H1 (cell line): ENCODE results near the gene AADAC. TPM values are rescaled to one million over a fixed set of nuclear protein-coding genes. Genes with fewer than 3 reads are reported as not detected.

Experiments used
- CTCF ChIA-PET: fragments of 300-600 bp; sonication (Branson Sonifier 250); formaldehyde crosslinking; loops from one replicate; lab custom pipeline; 2021; ENCODE audit not compliant: partially characterized antibody; lab: Charles Lee
- POLR2A ChIA-PET: fragments of 300-600 bp; sonication (Branson Sonifier 250); formaldehyde crosslinking; loops from one replicate; lab custom pipeline; 2021; ENCODE audit warnings: inconsistent platforms; ENCODE audit not compliant: partially characterized antibody; lab: Charles Lee
- DNase-seq, 2 experiments: peaks; one replicate each; pipeline versions ENCODE4 v3.0.0 to v3.0.0-alpha.2; 2010 to 2022; ENCODE audit warnings: low spot score in 2 of 2, low read depth in 1 of 2, mixed read lengths in 1 of 2
- FAIRE-seq: peaks from 2 replicates; lab custom pipeline; 2011; peaks lifted over from hg19 to GRCh38; lab: Jason Lieb, UNC
- H2AFZ ChIP-seq: 2 replicates; pipeline ENCODE4 v1.8.1; 2012; ENCODE audit warnings: low read length, inconsistent platforms
- H2AK5ac ChIP-seq: 2 replicates; pipeline ENCODE4 v1.6.1; 2013; ENCODE audit warnings: low read depth, low read length
- H2BK120ac ChIP-seq: replicated peaks from 2 replicates; pipeline ENCODE3; 2013; ENCODE audit warnings: low read depth, low read length, inconsistent platforms
- H2BK12ac ChIP-seq: 2 replicates; pipeline ENCODE4 v1.6.1; 2013; ENCODE audit warnings: low read depth, low read length
- H2BK15ac ChIP-seq: 2 replicates; pipeline ENCODE4 v1.6.1; 2013; ENCODE audit warnings: low read length
- H2BK20ac ChIP-seq: 2 replicates; pipeline ENCODE4 v1.6.1; 2013; ENCODE audit warnings: low read length
- H2BK5ac ChIP-seq: 2 replicates; pipeline ENCODE4 v1.6.1; 2013; ENCODE audit warnings: low read depth, low read length
- H3K14ac ChIP-seq: 2 replicates; pipeline ENCODE4 v1.6.1; 2013; ENCODE audit warnings: inconsistent platforms; ENCODE audit not compliant: insufficient read length
- H3K18ac ChIP-seq: 2 replicates; pipeline ENCODE4 v1.6.1; 2013; ENCODE audit warnings: low read length; ENCODE audit errors: extremely low read depth
- H3K23ac ChIP-seq: 2 replicates; pipeline ENCODE4 v1.6.1; 2013; ENCODE audit warnings: inconsistent platforms; ENCODE audit not compliant: insufficient read length
- H3K23me2 ChIP-seq: 2 replicates; pipeline ENCODE4 v1.6.1; 2013; ENCODE audit warnings: low read depth, low read length
- H3K27ac ChIP-seq: 2 replicates; pipeline ENCODE4 v1.6.1; 2011; ENCODE audit warnings: low read depth, low read length, inconsistent platforms
- H3K27me3 ChIP-seq, 4 experiments: replicated peaks in 1 of 4; 1 replicate in 1 of 4; 2 replicates in 3 of 4; pipeline versions ENCODE4 v1.6.1 to v1.8.1; 2011 to 2013; ENCODE audit warnings: low read length in 3 of 4, mild to moderate bottlenecking in 3 of 4, inconsistent platforms in 2 of 4, mixed read lengths in 2 of 4, moderate library complexity in 1 of 4; ENCODE audit not compliant: control insufficient read depth in 3 of 4, insufficient read depth in 3 of 4; ENCODE audit errors: extremely low read depth in 1 of 4
- H3K36me3 ChIP-seq, 4 experiments: 2 replicates each; pipeline versions ENCODE4 v1.6.1 to v1.8.1; 2011 to 2013; ENCODE audit warnings: mild to moderate bottlenecking in 4 of 4, low read length in 3 of 4, moderate library complexity in 2 of 4, control low read depth in 1 of 4, inconsistent platforms in 1 of 4; ENCODE audit not compliant: insufficient read depth in 4 of 4, control insufficient read depth in 2 of 4
- H3K4ac ChIP-seq: replicated peaks from 2 replicates; pipeline ENCODE3; 2013; ENCODE audit warnings: low read length, low read depth, mixed read lengths, inconsistent platforms; ENCODE audit not compliant: insufficient read length
- H3K4me1 ChIP-seq, 4 experiments: replicated peaks in 1 of 4; 1 replicate in 1 of 4; 2 replicates in 3 of 4; pipeline versions ENCODE4 v1.6.1 to v1.8.1; 2011 to 2013; ENCODE audit warnings: low read length in 3 of 4, inconsistent platforms in 2 of 4, mixed read lengths in 1 of 4; ENCODE audit not compliant: insufficient read depth in 4 of 4, control insufficient read depth in 3 of 4
- H3K4me2 ChIP-seq, 2 experiments: 2 replicates each; pipeline versions ENCODE4 v1.6.1 to v1.8.1; 2011 to 2013; ENCODE audit warnings: low read depth in 2 of 2, low read length in 2 of 2, control low read depth in 1 of 2, inconsistent platforms in 1 of 2, mild to moderate bottlenecking in 1 of 2; ENCODE audit not compliant: insufficient read depth in 1 of 2
- H3K4me3 ChIP-seq, 4 experiments: fragments of 200-600, 300-600 bp in 1 of 4; sonication (generic), shearing (Covaris generic), sonication (Bioruptor Twin) in 1 of 4; 2 replicates each; pipeline versions ENCODE4 v1.5.1 to v1.8.1; 2011 to 2016; ENCODE audit warnings: low read length in 4 of 4, low read depth in 3 of 4, control low read depth in 2 of 4, inconsistent platforms in 2 of 4, mild to moderate bottlenecking in 2 of 4, mixed read lengths in 1 of 4, moderate library complexity in 1 of 4; ENCODE audit not compliant: insufficient read depth in 2 of 4; ENCODE audit errors: extremely low read depth in 1 of 4
- H3K56ac ChIP-seq: replicated peaks from 2 replicates; pipeline ENCODE3; 2013; ENCODE audit warnings: low read depth, mild to moderate bottlenecking, mixed read lengths, low read length, inconsistent platforms; ENCODE audit not compliant: insufficient read length
- H3K79me1 ChIP-seq: 2 replicates; pipeline ENCODE4 v1.6.1; 2013; ENCODE audit warnings: low read depth, low read length, control low read depth
- H3K79me2 ChIP-seq, 2 experiments: 2 replicates each; pipeline versions ENCODE4 v1.6.1 to v1.8.1; 2012 to 2013; ENCODE audit warnings: low read length in 2 of 2, mild to moderate bottlenecking in 2 of 2, inconsistent platforms in 1 of 2; ENCODE audit not compliant: insufficient read depth in 2 of 2, control insufficient read depth in 1 of 2
- H3K9ac ChIP-seq, 4 experiments: replicated peaks in 1 of 4; 1 replicate in 1 of 4; 2 replicates in 3 of 4; pipeline versions ENCODE4 v1.6.1 to v1.8.1; 2011 to 2013; ENCODE audit warnings: low read depth in 3 of 4, low read length in 3 of 4, control low read depth in 2 of 4, mild to moderate bottlenecking in 2 of 4, moderate library complexity in 2 of 4, inconsistent platforms in 1 of 4; ENCODE audit errors: extremely low read depth in 1 of 4
- H3K9me3 ChIP-seq, 2 experiments: 2 replicates each; pipeline versions ENCODE4 v1.6.1 to v1.8.1; 2012 to 2013; ENCODE audit warnings: mild to moderate bottlenecking in 2 of 2, moderate library complexity in 2 of 2, control low read depth in 1 of 2, inconsistent platforms in 1 of 2, low read depth in 1 of 2, low read length in 1 of 2, mixed read lengths in 1 of 2; ENCODE audit not compliant: insufficient read depth in 2 of 2
- H4K20me1 ChIP-seq, 2 experiments: replicated peaks in 1 of 2; 2 replicates each; pipeline versions ENCODE3 to v1.8.1; 2011 to 2013; ENCODE audit warnings: inconsistent platforms in 2 of 2, low read length in 2 of 2, mild to moderate bottlenecking in 1 of 2; ENCODE audit not compliant: insufficient read depth in 2 of 2, control insufficient read depth in 1 of 2
- H4K5ac ChIP-seq: 2 replicates; pipeline ENCODE4 v1.6.1; 2013; ENCODE audit warnings: low read length, low read depth, mixed read lengths, inconsistent platforms; ENCODE audit not compliant: insufficient read length
- H4K8ac ChIP-seq: 2 replicates; pipeline ENCODE4 v1.8.0; 2013; ENCODE audit warnings: mild to moderate bottlenecking, moderate library complexity, low read length, inconsistent platforms; ENCODE audit not compliant: insufficient read depth; ENCODE audit errors: extremely low read depth
- H4K91ac ChIP-seq: replicated peaks from 2 replicates; pipeline ENCODE3; 2013; ENCODE audit warnings: low read length, mixed read lengths, inconsistent platforms; ENCODE audit not compliant: insufficient read length
- BACH1 ChIP-seq: IDR thresholded peaks from 2 replicates; pipeline ENCODE4 v1.6.1; 2012; ENCODE audit warnings: low read length, improper control_type of control experiment
- CBX8 ChIP-seq: fragments of 300-800, 300-1000 bp; sonication (generic); IDR thresholded peaks from 2 replicates; pipeline ENCODE4 v1.7.1; 2016; ENCODE audit warnings: low read depth, low read length, borderline replicate concordance
- CTBP2 ChIP-seq: IDR thresholded peaks from 2 replicates; pipeline ENCODE4 v1.7.0; 2011; ENCODE audit warnings: borderline replicate concordance, mild to moderate bottlenecking, moderate library complexity, mixed read lengths, low read length; ENCODE audit not compliant: insufficient read depth, insufficient read length
- EP300 ChIP-seq, 2 experiments: IDR thresholded peaks; 1 replicate in 1 of 2; 2 replicates in 1 of 2; pipeline ENCODE4 v1.6.1; 2011 to 2012; ENCODE audit warnings: low read depth in 2 of 2, low read length in 2 of 2, mild to moderate bottlenecking in 2 of 2, borderline replicate concordance in 1 of 2, inconsistent platforms in 1 of 2, moderate library complexity in 1 of 2
- JUN ChIP-seq: IDR thresholded peaks from 2 replicates; pipeline ENCODE4 v1.6.1; 2011; ENCODE audit warnings: low read depth, mild to moderate bottlenecking, improper control_type of control experiment, low read length
- NANOG ChIP-seq: IDR thresholded peaks from 2 replicates; pipeline ENCODE4 v1.6.1; 2011; ENCODE audit warnings: low read length, low read depth, mild to moderate bottlenecking, inconsistent platforms; ENCODE audit not compliant: insufficient read depth, poor library complexity, severe bottlenecking
- RNF2 ChIP-seq: fragments of 200-900, 300-1000 bp; sonication (generic); IDR thresholded peaks from 2 replicates; pipeline ENCODE4 v1.7.1; 2016; ENCODE audit warnings: borderline replicate concordance, low read depth, mild to moderate bottlenecking, antibody characterized with exemption, low read length; ENCODE audit not compliant: poor library complexity, severe bottlenecking; ENCODE audit errors: missing control alignments
- SIRT6 ChIP-seq: IDR thresholded peaks from one replicate; pipeline ENCODE4 v1.7.1; 2012; ENCODE audit warnings: low read length, inconsistent platforms
- SIX5 ChIP-seq: IDR thresholded peaks from 2 replicates; pipeline ENCODE4 v1.6.1; 2011; ENCODE audit warnings: mild to moderate bottlenecking, low read depth, low read length
- SP2 ChIP-seq: IDR thresholded peaks from 2 replicates; pipeline ENCODE4 v1.6.1; 2012; ENCODE audit warnings: mild to moderate bottlenecking, low read length, inconsistent platforms
- SRF ChIP-seq: IDR thresholded peaks from 2 replicates; pipeline ENCODE4 v1.6.1; 2011; ENCODE audit warnings: mild to moderate bottlenecking, low read depth, low read length, moderate library complexity
- TEAD4 ChIP-seq: IDR thresholded peaks from 2 replicates; pipeline ENCODE4 v1.6.1; 2012; ENCODE audit warnings: low read depth, low read length, inconsistent platforms, mixed read lengths
- WGBS, 2 experiments: shearing (Covaris generic) in 1 of 2; methylation state at CpG; one replicate each; pipeline versions ENCODE4 v1.1.6 to v1.1.7; 2013 to 2015; ENCODE audit warnings: low lambda C conversion rate in 2 of 2, mixed read lengths in 2 of 2, inconsistent platforms in 1 of 2, low coverage in 1 of 2, missing lambda C conversion rate in 1 of 2; ENCODE audit not compliant: insufficient replicate concordance in 2 of 2, insufficient coverage in 1 of 2, insufficient read length in 1 of 2; ENCODE audit errors: extremely low coverage in 1 of 2, missing lambda C conversion rate in 1 of 2; 5-methylcytosine and 5-hydroxymethylcytosine counted together
- polyA plus RNA-seq, 7 experiments: library from polyadenylated mRNA; depleted of rRNA in 3 of 7; stranded (reverse) in 5 of 7; unstranded in 2 of 7; fragments of >200 nt in 5 of 7; fragments of 200-250 nt in 2 of 7; gene quantifications; 1 replicate in 5 of 7; 2 replicates in 1 of 7; 4 replicates in 1 of 7; pipeline versions ENCODE4 v1.2.1 to v1.2.3, GENCODE V29; 2011 to 2013; ENCODE audit warnings: missing spikeins in 2 of 7, mixed read lengths in 2 of 7
- total RNA-seq: library from RNA; stranded (reverse); fragmentation: NEBNext Ultra II Directional; extraction: Animal tissue kit (Norgen Biotek cat#: 25700); gene quantifications from 2 replicates; pipeline ENCODE4 v1.2.1, GENCODE V29; 2021
- TF ChIP-seq, protein P1 (sequence below): IDR thresholded peaks from 2 replicates; pipeline ENCODE4 v1.6.1; 2012; ENCODE audit warnings: low read length, inconsistent platforms

AADAC gene
- total and polyA plus RNA-seq, 2 of the 8 experiments (the other 6 are each of a cell fraction or from before 2014, with no cell fraction given), result not detected

- no peak overlapping the region for H2BK15ac ChIP-seq
- ChIA-PET POLR2A (no interaction called here), CTCF (interaction anchor here (0.7 to 5.4 kb wide), 14 partner anchors 10 to 614 kb away, joined by 3 to 82 read pairs (median 4); partner anchors contain the start of gene IGSF10)
- H3K79me1 ChIP-seq, result no peaks in the 10 kb centered on the region
- no peak overlapping the region for H3K4me3 ChIP-seq
- no peak overlapping the region for H4K5ac ChIP-seq
- no peaks in the 10 kb centered on the region for H3K23me2 ChIP-seq
- DNase-seq (no peak), FAIRE-seq (no peak)
- no peaks in the 10 kb centered on the region for H3K9me3 ChIP-seq
- H3K36me3 ChIP-seq, result no peaks in the 10 kb centered on the region
- H4K8ac ChIP-seq, result no peak overlapping the region
- H3K18ac ChIP-seq, result no peak overlapping the region
- H3K9ac ChIP-seq, result no peak overlapping the region
- 91% methylated on average over 1 of the region's 1 CpG; no CpG with 5 or more reads in 1 of the 2 experiments for WGBS, 2 experiments
- no peak overlapping the region for H2BK120ac ChIP-seq
- H2BK5ac ChIP-seq, result no peak overlapping the region
- no peak overlapping the region for H3K4ac ChIP-seq
- no peak overlapping the region for H2BK12ac ChIP-seq
- no peak overlapping the region for H2AFZ ChIP-seq
- H3K23ac ChIP-seq, result no peak overlapping the region
- no peak overlapping the region for H4K91ac ChIP-seq
- H2BK20ac ChIP-seq, result no peak overlapping the region
- H3K56ac ChIP-seq, result no peak overlapping the region
- H3K27ac ChIP-seq, result no peak overlapping the region
- H2AK5ac ChIP-seq, result no peak overlapping the region
- H3K27me3 ChIP-seq, result peaks cover 0 to 1% (median 0%) of the 10 kb centered on the region in 4 experiments; a peak in 1 of 7 replicates
- H3K4me1 ChIP-seq, result 0 out of 7 replicates have a peak, but pooled peaks cover 0 to 3% (median 0%) of the 10 kb centered on the region in 4 experiments
- no peaks in the 10 kb centered on the region for H3K79me2 ChIP-seq
- no peaks in the 10 kb centered on the region for H4K20me1 ChIP-seq
- H3K4me2 ChIP-seq, result no peak overlapping the region
- no peak overlapping the region for H3K14ac ChIP-seq
- TF ChIP-seq JUN, result no peak
- no peak for TF ChIP-seq TEAD4
- no peak for TF ChIP-seq SIRT6
- no peak for TF ChIP-seq BACH1
- no peak for TF ChIP-seq CTBP2
- no peak for TF ChIP-seq SRF
- no peak for TF ChIP-seq RNF2
- no peak for TF ChIP-seq CBX8
- no peak for TF ChIP-seq EP300 (IDR thresholded peaks at IDR 0.05; ENCODE audit: borderline replicate concordance in 1 of 2, low read depth in 2 of 2, low read length in 2 of 2)
- no peak for TF ChIP-seq SP2
- TF ChIP-seq NANOG, result no peak
- TF ChIP-seq SIX5, result no peak
- TF ChIP-seq, protein P1, sequence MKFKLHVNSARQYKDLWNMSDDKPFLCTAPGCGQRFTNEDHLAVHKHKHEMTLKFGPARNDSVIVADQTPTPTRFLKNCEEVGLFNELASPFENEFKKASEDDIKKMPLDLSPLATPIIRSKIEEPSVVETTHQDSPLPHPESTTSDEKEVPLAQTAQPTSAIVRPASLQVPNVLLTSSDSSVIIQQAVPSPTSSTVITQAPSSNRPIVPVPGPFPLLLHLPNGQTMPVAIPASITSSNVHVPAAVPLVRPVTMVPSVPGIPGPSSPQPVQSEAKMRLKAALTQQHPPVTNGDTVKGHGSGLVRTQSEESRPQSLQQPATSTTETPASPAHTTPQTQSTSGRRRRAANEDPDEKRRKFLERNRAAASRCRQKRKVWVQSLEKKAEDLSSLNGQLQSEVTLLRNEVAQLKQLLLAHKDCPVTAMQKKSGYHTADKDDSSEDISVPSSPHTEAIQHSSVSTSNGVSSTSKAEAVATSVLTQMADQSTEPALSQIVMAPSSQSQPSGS, result no peak
These were observed 25.4 kb downstream of the AADAC start for GRCh38 chr3:151839313-151839631.
